Neural progenitor cell (in vitro differentiated cells): ENCODE data around the gene CYB5R3. TPM values are rescaled to one million over a fixed set of nuclear protein-coding genes. Genes with fewer than 3 reads are reported as not detected.
A peak's percentile ranks its signal among the peaks of the same experiment; 100 is the strongest.

ENCODE experiments used
- DNase-seq: peaks from one replicate; pipeline ENCODE4 v3.0.0-alpha.2; 2016; ENCODE audit warnings: low spot score
- H2AFZ ChIP-seq: fragments of 200-600 bp; sonication (generic); replicated peaks from 2 replicates; pipeline ENCODE4 v1.6.1; 2016; ENCODE audit warnings: antibody characterized with exemption
- H3F3A ChIP-seq: fragments of 200-600 bp; sonication (generic); 2 replicates; pipeline ENCODE4 v1.6.1; 2016; ENCODE audit warnings: antibody characterized with exemption, low read depth
- H3K27ac ChIP-seq: fragments of 200-600 bp; sonication (generic); 2 replicates; pipeline ENCODE4 v1.5.1; 2016; ENCODE audit warnings: mild to moderate bottlenecking
- H3K27me3 ChIP-seq: fragments of 200-600 bp; sonication (generic); 2 replicates; pipeline ENCODE4 v1.6.1; 2016; ENCODE audit warnings: mild to moderate bottlenecking, moderate library complexity
- H3K36me3 ChIP-seq: fragments of 200-600 bp; sonication (generic); 2 replicates; pipeline ENCODE4 v1.5.1; 2016
- H3K4me1 ChIP-seq: fragments of 200-600 bp; sonication (generic); 2 replicates; pipeline ENCODE4 v1.6.1; 2016; ENCODE audit warnings: mixed run types
- H3K4me2 ChIP-seq: fragments of 200-600 bp; sonication (generic); 2 replicates; pipeline ENCODE4 v1.6.1; 2016
- H3K4me3 ChIP-seq: fragments of 200-600 bp; sonication (generic); 2 replicates; pipeline ENCODE4 v1.5.1; 2016
- H3K79me2 ChIP-seq: fragments of 200-600 bp; sonication (generic); 2 replicates; pipeline ENCODE4 v1.6.1; 2016; ENCODE audit warnings: low read depth
- H3K9ac ChIP-seq: fragments of 200-600 bp; sonication (generic); 2 replicates; pipeline ENCODE4 v1.6.1; 2016
- H3K9me3 ChIP-seq: fragments of 200-600 bp; sonication (generic); 2 replicates; pipeline ENCODE4 v1.5.1; 2016; ENCODE audit warnings: low read depth
- H4K20me1 ChIP-seq: fragments of 200-600 bp; sonication (generic); 2 replicates; pipeline ENCODE4 v1.6.1; 2016; ENCODE audit warnings: low read depth
- H3K27ac Mint-ChIP-seq: 3 replicates; pipeline ENCODE4 v1.8.0; 2021; ENCODE audit warnings: mixed read lengths
- H3K27me3 Mint-ChIP-seq: 2 replicates; pipeline ENCODE4 v1.8.0; 2022; ENCODE audit warnings: low read depth, mild to moderate bottlenecking, inconsistent platforms, moderate library complexity, mixed read lengths; ENCODE audit not compliant: insufficient read depth
- H3K36me3 Mint-ChIP-seq: 3 replicates; pipeline ENCODE4 v1.8.0; 2021; ENCODE audit warnings: mixed read lengths
- H3K4me1 Mint-ChIP-seq: 3 replicates; pipeline ENCODE4 v1.8.0; 2021; ENCODE audit warnings: mixed read lengths
- H3K4me3 Mint-ChIP-seq: 3 replicates; pipeline ENCODE4 v1.8.0; 2021; ENCODE audit warnings: mild to moderate bottlenecking, moderate library complexity, mixed read lengths
- H3K9me3 Mint-ChIP-seq: 3 replicates; pipeline ENCODE4 v1.8.0; 2020; ENCODE audit warnings: mixed read lengths
- CTCF ChIP-seq: fragments of 200-600 bp; sonication (generic); IDR thresholded peaks from 2 replicates; pipeline ENCODE4 v1.5.1; 2017; ENCODE audit warnings: antibody characterized with exemption, mild to moderate bottlenecking
- EZH2 ChIP-seq: fragments of 200-600 bp; sonication (generic); IDR thresholded peaks from 2 replicates; pipeline ENCODE4 v1.6.1; 2017; ENCODE audit warnings: antibody characterized with exemption, mild to moderate bottlenecking, moderate library complexity
- EZH2phosphoT487 ChIP-seq: fragments of 200-600 bp; sonication (generic); IDR thresholded peaks from 2 replicates; pipeline ENCODE4 v1.6.1; 2017; ENCODE audit warnings: antibody characterized with exemption
- total RNA-seq: library from RNA; depleted of rRNA; stranded (reverse); fragments of >200 nt; gene quantifications from 2 replicates; pipeline ENCODE4 v1.2.3, GENCODE V29; 2015; ENCODE audit warnings: low replicate concordance

Gene CYB5R3
- total RNA-seq, 1 donor from 2014 or later: 21.6 TPM

- peaks cover 26% of the 10 kb centered on the region for H3K4me1 Mint-ChIP-seq
- no peak overlapping the region for H3K27ac ChIP-seq
- no peaks in the 10 kb centered on the region for H3K36me3 Mint-ChIP-seq
- no peaks in the 10 kb centered on the region for H4K20me1 ChIP-seq
- H3K27ac Mint-ChIP-seq: peak overlapping the region; percentile 36
- no peaks in the 10 kb centered on the region for H3K27me3 ChIP-seq
- peaks cover 8% of the 10 kb centered on the region for H3K27me3 Mint-ChIP-seq
- H2AFZ ChIP-seq: no peak overlapping the region
- H3K9ac ChIP-seq: no peak overlapping the region
- no peaks in the 10 kb centered on the region for H3K79me2 ChIP-seq
- H3K36me3 ChIP-seq: no peaks in the 10 kb centered on the region
- DNase-seq: no peak
- H3K9me3 Mint-ChIP-seq: no peaks in the 10 kb centered on the region
- H3K9me3 ChIP-seq: no peaks in the 10 kb centered on the region
- no peak overlapping the region for H3K4me3 ChIP-seq
- peaks cover 7% of the 10 kb centered on the region for H3F3A ChIP-seq
- H3K4me1 ChIP-seq: peaks cover 23% of the 10 kb centered on the region
- H3K4me2 ChIP-seq: peak overlapping the region; percentile 47
- H3K4me3 Mint-ChIP-seq: no peak overlapping the region
- no peak for TF ChIP-seq EZH2phosphoT487
- TF ChIP-seq EZH2: no peak
- TF ChIP-seq CTCF: no peak
Observed at GRCh38 chr22:42686756-42687491, 37.7 kb upstream of the CYB5R3 start.

- H3K4me1 ChIP-seq: peaks cover 23% of the 10 kb centered on the region
- H3K4me2 ChIP-seq: peak overlapping the region; percentile 47
- no peak overlapping the region for H3K4me3 ChIP-seq
- no peak overlapping the region for H2AFZ ChIP-seq
- H3K9me3 Mint-ChIP-seq: no peaks in the 10 kb centered on the region
- peaks cover 7% of the 10 kb centered on the region for H3F3A ChIP-seq
- H3K27ac Mint-ChIP-seq: peak overlapping the region; percentile 36
- H3K27me3 ChIP-seq: no peaks in the 10 kb centered on the region
- H3K36me3 Mint-ChIP-seq: no peaks in the 10 kb centered on the region
- no peaks in the 10 kb centered on the region for H3K9me3 ChIP-seq
- TF ChIP-seq EZH2 (no peak), CTCF (no peak), EZH2phosphoT487 (no peak)
- peaks cover 9% of the 10 kb centered on the region for H3K27me3 Mint-ChIP-seq
- no peaks in the 10 kb centered on the region for H3K79me2 ChIP-seq
- H3K4me3 Mint-ChIP-seq: no peak overlapping the region
- DNase-seq: peak; percentile 41
- no peaks in the 10 kb centered on the region for H3K36me3 ChIP-seq
- peaks cover 26% of the 10 kb centered on the region for H3K4me1 Mint-ChIP-seq
- no peak overlapping the region for H3K27ac ChIP-seq
- no peak overlapping the region for H3K9ac ChIP-seq
- H4K20me1 ChIP-seq: no peaks in the 10 kb centered on the region
Observed at GRCh38 chr22:42685941-42686653, 36.9 kb upstream of the CYB5R3 start.

GRCh38 chr22:42684462-42685195, 35.4 kb upstream of the CYB5R3 start:
- H2AFZ ChIP-seq: no peak overlapping the region
- TF ChIP-seq CTCF (no peak), EZH2phosphoT487 (no peak), EZH2 (no peak)
- no peaks in the 10 kb centered on the region for H3K36me3 ChIP-seq
- no peak overlapping the region for H3K4me3 Mint-ChIP-seq
- H3K27ac Mint-ChIP-seq: no peak overlapping the region
- H3K9me3 ChIP-seq: no peaks in the 10 kb centered on the region
- peaks cover 23% of the 10 kb centered on the region for H3K4me1 ChIP-seq
- no peaks in the 10 kb centered on the region for H3K79me2 ChIP-seq
- H3K27me3 ChIP-seq: no peaks in the 10 kb centered on the region
- H3K4me3 ChIP-seq: no peak overlapping the region
- no peak overlapping the region for H3K9ac ChIP-seq
- no peak overlapping the region for H3K27ac ChIP-seq
- H3K4me1 Mint-ChIP-seq: peaks cover 26% of the 10 kb centered on the region
- H3K36me3 Mint-ChIP-seq: no peaks in the 10 kb centered on the region
- peaks cover 7% of the 10 kb centered on the region for H3F3A ChIP-seq
- H3K27me3 Mint-ChIP-seq: peaks cover 9% of the 10 kb centered on the region
- DNase-seq: no peak
- no peak overlapping the region for H3K4me2 ChIP-seq
- peaks cover under 1% of the 10 kb centered on the region for H3K9me3 Mint-ChIP-seq
- H4K20me1 ChIP-seq: no peaks in the 10 kb centered on the region
